GM18511 (cell line): ENCODE data around the gene LIMCH1.
"Not testable (repeated sequence)": the region's sequence is repeated elsewhere in the genome, so short reads cannot be mapped to it uniquely, and the experiment has no call there.

Source experiments
- ATAC-seq: cut with Tn5 transposase; IDR thresholded peaks from one replicate; pipeline ENCODE4 v1.9.1; 2021; ENCODE audit warnings: mild to moderate bottlenecking, moderate library complexity; ENCODE audit not compliant: unreplicated experiment

The LIMCH1 gene

DNA sequence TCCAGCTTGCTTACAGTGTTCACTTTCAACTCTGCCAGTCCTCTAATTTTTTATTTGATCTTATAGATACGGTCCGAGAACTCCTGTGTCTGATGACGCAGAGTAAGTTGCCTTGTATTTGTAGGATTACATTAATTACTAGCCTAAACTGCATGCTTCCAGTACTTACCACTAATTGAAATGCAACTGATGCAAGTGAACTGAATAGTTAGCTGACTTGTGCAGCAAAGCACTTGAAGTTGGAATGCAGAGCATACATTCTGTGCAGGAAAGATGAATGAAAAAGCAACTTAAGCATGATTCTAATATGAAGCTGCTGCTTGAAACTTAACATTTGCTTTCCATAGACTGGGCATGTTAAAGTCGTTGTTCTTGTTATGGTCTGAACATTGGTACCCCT lies 100.9 kb downstream of the LIMCH1 start:
- no peak for ATAC-seq

DNA sequence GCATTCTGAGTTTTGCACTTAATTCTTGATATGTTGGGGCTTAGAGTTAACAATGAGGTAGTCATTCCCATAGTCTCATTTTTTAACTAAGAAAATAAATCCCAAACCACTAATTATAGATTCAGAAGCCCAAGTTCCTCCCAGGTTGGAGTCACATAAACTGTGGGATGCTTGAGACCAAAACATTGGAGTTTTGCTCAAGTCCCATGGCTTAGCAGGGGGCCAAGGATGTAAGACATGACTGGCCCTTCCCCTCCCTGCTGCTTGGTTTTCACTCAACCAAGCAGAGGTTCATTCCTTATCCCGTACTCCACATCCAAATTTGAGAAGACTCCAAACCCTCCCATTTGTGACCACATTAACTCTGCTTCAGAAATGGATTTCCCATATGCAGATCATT lies 101.3 kb downstream of the LIMCH1 start:
- no peak for ATAC-seq

DNA sequence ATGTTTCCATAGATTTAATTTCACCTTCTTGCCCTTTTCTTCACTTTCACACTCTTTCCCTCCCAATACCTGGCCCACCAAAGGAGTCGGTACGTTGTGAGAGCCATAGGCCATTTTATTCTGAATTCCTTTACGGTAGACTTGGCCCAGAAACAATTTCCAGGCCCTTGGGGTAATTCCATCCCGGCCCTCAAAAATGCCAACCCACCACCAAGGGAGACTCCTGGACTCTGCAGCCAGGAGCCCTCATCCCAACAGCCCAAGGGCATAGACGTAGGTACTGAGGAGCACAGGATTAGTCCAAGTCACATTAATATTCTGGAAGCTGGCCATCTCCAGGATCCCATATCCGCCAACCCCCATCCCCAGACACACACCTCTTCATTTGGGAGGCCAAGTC lies 102.9 kb downstream of the LIMCH1 start:
- no peak for ATAC-seq

DNA sequence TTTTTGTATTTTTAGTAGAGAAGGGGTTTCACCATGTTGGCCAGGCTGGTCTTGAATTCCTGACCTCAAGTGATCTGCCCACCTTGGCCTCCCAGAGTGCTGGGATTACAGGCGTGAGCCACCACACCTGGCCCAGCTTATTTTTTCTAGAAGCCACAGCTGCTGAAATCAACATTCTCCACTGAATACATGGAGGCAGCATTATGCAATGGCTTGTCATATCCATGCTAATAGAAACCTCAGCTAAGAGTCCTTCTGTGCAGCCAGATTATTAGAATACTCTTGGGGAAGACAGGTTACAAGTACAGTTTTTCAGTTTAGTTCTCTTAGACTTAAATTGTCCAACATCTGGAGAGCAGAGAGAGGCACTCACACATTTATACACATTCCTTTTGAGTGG lies 104.8 kb downstream of the LIMCH1 start:
- ATAC-seq, result not testable (repeated sequence)

DNA sequence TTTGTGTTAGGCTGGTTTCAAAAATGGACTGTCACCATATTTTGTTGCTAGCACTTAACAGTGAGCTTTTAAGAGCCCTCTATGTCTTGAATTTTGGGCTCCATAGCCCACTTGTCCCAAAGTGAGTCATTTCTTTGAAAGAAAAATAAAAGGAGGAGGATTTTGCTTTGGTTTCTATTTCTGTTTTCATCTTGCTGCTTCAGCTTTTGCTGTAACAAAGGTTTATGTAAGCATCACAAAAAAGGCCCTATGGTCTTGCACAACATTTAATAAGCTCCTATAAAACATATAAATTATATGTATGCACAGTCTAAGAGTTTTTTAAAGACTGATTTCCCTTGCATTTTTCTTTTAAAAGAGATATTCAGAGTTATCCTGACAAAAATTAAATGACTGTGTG lies 105.4 kb downstream of the LIMCH1 start:
- ATAC-seq, result no peak

DNA sequence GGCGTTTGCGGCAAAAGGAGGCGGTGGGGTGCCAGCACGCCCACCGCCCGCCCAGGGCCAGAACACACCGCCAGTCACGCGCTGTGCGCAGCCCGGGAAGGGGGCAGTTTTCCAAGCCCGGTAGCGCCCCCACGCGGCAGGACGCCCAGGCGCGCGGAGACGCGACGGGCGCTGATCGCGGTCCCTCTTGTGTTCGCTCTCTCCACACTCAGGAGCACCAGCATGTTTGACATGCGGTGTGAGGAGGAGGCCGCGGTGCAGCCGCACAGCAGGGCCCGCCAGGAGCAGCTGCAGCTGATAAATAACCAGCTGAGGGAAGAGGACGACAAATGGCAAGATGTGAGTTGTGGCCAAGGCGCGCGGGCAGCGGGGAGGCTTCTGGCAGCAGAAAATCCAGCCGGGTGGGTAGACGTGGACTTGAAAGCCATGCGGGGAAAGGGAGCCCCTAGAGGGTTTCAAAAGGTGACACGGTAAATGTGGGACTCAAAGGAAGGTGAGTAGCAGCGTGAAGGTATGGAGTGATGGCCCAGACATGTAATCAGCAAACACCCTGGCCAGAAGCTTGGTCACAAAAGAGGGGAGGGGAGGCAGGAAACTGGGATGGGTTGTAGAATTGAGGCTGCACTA lies 106.4 kb downstream of the LIMCH1 start:
- no peak for ATAC-seq

DNA sequence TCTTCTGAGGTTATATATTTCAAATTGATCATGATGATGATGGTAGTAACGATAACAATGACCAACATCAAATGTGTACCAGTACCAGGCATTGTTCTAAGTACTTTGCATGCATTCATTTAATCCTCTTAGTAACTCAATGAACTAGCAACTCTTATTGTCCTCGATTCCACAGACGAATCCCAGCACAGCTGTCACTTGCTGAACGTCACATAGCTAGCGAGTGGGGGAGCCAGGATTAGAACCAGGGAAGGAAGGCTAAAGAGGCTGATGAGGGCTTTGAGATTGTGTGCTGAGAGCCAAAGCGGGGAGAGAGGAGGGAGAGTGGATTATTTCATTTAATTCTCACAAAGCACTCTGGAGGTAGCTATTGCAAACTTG lies 106.9 kb downstream of the LIMCH1 start:
- ATAC-seq, result no peak

DNA sequence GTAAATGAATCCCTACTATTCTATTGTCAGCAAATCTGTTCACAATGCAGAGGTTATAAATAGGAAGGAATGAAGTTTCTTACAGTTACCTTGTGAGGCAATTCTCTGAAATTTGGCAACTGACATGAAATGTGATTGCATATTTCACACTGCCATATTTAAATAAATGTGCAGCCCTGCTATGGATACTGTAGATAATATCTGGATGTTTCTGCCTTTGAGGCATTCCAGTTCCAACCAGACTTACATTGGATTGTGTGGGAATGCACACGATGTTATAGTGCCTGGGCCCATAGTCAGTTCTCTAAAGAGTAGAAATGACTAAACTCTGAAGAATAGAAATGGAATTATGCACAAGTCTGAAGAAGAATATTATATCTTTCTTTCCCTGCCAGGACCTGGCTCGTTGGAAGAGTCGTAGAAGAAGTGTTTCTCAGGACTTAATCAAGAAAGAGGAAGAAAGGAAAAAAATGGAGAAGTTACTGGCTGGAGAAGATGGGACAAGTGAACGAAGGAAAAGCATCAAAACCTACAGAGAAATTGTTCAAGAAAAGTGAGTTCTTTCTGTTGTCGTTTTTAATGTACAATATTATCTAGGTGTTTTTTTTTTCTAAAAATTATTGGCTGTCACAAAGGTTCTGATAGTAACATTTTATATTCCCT lies 107.9 kb downstream of the LIMCH1 start:
- ATAC-seq, result no peak

DNA sequence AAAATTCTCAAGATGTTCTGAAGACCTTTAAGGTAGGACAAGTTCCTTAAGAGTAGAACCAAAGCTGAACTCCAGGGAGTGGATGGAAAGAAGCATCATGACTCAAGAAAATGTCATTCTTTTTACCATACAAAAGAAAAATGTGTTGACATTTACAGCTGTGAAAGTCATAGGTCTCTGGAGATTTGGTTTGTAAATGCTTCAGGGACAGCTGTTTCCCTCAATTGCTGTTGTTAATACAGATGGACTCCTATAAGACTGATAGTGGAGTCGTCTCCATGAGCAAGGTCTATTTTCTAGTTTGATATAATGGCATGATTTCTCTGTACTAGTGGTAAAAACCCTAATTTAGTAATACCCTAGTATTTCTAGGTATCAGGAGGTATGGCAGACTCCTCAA lies 108.9 kb downstream of the LIMCH1 start:
- no peak for ATAC-seq

DNA sequence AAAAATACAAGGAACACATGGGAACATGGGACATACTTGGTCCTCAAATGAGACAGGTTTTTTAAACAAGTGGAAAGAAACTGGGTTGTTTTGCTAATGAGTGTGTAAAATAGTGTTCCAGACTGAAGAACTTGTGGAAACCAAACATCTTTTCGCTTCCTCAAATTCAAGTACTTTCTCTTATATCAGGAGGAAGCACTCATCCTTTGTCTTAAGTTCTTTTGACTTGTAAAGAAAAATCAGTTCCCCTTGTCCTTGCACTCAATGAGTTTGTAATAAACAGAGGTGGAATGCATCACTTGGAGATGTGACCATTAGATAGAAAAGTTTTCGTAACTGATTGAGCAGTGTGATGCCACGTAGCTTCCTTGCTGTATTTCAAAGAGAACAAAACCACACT lies 109.4 kb downstream of the LIMCH1 start:
- no peak for ATAC-seq

DNA sequence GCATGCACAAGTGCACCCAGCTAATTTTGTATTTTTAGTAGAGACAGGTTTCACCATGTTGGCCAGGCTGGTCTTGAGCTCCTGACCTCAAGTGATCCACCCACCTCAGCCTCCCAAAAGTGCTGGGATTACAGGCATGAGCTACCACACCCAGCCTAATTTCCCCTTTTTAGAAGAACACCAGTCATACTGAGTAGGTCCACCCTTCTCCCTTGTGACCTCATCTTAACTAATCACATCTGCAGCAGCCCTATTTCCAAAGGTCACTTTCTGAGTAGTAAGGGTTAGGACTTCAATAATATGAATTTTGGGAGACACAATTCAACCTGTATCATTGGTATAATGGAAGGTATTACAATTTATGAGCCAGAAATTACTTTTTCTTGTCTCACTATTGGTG lies 113.2 kb downstream of the LIMCH1 start:
- not testable (repeated sequence) for ATAC-seq

DNA sequence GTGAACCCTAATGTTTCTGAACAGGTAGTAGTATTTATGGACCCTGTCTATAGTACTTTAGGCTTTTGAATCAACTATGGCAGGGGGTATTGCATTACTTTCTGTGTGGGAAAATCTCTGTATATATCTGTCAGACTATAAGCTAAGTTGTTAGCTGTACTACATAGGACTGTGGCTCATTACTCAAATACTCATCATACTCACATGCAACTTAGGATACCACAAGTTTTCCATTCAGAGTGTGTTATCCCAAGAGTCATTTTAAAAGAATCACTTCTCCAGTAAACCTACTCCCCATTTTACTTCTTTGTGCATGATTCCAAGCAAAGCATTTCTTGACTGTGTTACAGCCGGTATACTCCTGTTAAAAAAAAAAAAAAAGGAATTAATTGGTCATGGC lies 115.0 kb downstream of the LIMCH1 start:
- ATAC-seq, result no peak

DNA sequence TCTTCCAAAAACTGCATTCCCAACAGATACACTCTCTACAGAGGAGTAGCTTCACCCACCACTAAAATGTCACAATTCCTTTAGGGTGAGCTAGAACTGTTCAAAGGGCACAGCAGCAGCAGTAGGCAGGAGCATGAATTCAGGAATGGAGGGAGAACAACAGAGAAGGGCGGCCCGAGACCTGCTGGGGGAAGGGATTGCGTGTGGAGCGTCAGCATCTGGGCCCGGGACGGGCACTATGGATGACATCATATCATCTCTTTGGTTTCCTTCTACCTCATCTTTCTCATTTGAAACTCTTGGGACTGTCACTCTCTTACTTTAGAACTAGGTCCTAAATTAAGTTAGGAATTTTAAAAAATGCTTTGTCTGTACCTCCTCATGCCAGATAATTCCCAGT lies 115.6 kb downstream of the LIMCH1 start:
- ATAC-seq, result no peak

DNA sequence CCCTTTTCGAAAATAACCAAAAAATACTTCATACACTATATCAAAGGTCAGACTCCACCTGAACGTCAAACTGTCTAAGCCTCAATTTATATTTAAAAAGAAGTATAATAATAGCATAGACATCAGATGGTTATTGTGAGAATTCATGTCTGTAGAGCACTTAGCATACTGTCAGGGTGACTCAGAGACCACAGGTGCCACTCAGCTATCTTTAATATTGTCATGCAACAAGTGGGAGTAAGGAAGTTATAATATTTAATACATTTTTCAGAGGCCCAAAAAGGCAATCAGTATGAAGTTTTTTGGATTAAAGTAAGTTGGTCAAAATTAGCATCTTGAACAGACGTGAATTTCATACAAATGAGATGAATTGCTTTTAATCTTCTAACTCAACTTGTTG lies 117.2 kb downstream of the LIMCH1 start:
- ATAC-seq, result no peak

DNA sequence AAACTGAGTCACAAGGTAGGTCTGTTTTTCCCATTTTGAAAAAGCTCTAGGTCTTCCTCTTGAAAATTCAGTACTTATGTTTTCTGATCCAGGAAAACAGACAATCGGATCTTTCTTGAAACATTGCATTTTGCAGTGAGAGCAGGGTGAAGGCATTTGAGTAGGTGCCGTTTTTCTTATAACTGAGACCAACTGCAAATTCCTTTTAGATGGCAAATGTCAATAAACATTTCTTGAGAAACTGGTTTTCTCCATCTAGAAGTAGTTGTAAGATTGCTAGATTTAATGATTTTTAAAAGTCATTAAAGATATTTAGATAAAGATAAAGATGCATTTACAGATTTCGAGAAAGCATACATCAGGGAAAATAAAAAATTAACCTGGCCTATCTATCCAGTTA lies 118.1 kb downstream of the LIMCH1 start:
- no peak for ATAC-seq

DNA sequence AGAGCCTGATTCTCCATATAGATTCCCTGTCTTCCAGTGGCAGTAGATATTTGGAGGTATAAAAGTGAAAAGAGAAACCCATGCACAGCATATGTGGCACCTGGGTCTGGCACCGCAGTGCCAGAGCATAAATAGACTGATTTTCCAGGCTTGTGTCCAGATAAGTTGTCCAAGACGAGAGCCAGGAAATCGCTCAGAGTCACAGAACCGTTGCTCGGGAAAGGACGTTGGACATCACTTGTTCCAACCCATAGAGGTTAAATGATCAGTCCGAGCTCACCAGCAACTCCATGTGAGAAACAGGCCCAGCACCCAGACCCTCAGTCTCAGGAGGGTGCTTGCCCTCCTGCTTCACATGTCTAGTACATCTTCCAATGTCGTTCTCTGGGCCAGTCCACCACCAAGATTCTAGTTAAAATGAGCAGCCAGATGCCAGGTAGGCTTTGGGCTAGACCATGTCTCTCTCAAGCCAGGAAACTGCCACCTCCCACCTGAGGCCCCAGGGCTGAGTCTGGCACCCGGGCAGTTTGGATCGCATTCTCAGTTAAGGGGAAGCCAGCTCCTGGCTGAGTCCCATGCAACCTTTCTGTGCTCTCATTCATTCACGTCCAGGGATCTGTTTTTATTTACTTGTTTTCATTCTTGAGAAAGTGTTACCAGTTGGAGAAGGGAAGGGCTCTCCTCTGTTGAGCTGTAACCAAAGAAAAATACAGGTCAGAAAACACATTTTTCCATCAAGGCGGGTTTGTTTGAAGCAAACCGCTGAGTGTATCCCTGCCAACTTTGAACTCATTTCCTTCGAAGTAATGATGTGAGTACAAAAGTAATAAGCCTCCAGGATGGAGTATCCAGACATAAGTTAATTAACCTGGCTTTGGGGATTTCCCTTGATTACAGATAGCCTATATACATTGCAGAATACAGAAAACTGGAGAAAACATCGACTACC lies 118.9 kb downstream of the LIMCH1 start:
- no peak for ATAC-seq

DNA sequence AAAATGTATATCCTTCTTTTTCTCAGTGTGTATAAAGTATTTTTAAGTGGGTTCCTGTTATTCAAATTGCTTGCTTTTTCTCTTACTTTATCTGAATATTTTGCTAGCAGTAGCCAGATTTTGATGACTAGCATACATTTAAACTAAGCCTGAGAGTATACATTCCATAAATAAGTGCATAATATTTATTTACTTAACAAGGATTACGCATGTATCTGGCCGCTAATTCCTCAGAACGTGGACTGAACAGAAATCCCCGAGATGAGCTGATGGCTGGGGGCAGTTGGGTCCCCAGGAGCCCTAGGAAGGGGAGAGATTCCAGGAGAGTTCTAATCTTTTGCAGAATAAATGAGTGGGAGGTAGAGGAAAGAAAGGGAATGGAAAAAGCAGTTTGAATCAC lies 119.6 kb downstream of the LIMCH1 start:
- no peak for ATAC-seq

DNA sequence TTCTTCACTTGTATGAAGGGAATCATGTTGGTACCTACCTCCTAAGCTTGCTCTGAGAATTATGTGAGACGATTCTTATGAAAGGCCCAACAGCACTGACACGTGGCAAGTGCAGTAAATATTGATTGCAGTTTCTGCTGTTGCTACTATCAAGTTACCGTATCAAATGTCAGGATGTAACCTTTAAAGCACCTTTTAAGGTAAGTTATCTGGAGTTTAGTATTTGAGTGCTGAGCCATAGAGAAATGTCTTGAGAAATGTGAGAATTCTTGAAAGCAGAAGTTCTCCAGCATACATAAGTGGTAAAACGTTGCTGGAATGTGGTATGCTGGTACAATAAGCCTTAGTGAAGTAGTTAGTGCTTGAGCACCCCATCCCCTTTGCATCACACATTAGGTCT lies 120.2 kb downstream of the LIMCH1 start:
- no peak for ATAC-seq

DNA sequence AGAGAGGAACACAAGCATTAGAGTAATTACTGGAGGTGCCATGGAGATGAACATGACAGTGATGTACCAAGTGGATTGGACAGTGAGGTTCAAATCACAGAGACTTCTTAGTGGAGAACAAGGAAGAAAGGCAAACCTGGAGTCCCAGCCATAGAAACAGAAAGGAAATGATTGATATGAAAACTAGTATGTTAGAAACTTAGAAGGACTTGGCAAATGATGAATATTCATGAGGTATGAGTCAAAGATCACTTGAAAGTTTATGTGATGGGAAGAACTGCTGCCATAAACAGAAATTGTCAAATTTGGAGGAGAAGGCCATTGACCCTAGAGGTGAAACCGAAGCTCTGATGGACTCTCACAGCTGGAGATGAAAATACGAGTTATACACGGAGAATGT lies 122.4 kb downstream of the LIMCH1 start:
- no peak for ATAC-seq

DNA sequence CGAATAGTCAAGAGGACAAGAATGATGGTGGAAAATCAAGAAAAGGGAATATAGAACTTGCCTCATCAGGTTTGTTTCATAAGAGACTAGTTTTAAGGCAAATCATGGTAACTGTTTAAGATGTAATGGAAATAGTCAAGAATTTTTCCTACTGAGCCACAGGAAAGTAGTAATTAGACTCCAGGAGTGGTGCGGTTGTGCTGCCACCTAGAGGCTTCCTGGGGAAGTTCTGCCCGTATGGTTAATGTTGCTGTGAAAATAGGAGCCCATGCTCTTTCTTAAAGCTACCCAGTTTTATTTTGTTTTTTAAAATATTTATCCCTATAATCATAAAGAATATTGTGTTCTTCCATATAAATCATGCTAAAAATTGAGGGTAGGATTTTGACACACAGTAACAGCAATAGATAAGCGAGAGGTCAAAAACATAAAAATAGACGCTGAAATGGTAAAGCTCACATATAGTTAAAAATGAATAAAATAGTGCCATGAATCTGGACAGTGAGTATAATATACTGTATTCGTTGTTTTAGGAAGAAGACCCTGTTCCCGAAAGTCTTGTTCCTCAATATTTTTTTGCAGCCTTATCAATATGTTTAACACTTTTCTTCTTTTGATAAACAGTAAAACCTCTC lies 123.6 kb downstream of the LIMCH1 start:
- ATAC-seq, result peak; percentile 60

DNA sequence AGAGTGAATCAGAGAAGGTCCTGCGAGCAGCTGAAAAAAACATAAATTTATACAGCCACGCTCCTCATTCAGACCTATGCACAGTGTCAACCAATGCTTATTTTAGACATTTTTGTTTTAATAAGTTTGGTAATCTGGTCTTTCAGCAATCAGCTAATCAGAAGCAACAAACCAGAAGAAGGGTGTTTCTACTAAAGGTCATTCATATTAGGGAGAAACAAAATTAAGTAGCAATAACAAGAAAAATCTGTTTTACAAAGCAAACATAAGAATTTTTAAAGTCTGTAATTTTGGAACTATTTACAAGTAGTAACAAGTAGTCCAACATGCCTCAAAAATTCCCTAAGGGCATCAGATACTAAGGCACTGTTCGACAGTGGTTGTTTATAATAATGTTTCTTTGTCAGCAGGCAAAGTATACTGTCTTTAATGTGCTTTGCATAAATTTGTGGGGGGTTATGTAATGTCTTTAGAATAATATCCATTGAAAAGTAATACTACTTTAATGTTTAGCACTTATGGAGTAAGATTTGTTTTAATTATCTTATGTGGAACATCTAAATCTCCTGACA lies 127.8 kb downstream of the LIMCH1 start:
- no peak for ATAC-seq
